ENCODE data around the gene IL1B. TPM values are rescaled to one million over a fixed set of nuclear protein-coding genes. Genes with fewer than 3 reads are reported as not detected.
"Not testable (repeated sequence)": the region's sequence is repeated elsewhere in the genome, so short reads cannot be mapped to it uniquely, and the experiment has no call there.

Gene IL1B
- total RNA-seq, 6 experiments from 2014 or later: 0.19 to 4.1 (median 0.49) TPM; not detected in 1

DNA sequence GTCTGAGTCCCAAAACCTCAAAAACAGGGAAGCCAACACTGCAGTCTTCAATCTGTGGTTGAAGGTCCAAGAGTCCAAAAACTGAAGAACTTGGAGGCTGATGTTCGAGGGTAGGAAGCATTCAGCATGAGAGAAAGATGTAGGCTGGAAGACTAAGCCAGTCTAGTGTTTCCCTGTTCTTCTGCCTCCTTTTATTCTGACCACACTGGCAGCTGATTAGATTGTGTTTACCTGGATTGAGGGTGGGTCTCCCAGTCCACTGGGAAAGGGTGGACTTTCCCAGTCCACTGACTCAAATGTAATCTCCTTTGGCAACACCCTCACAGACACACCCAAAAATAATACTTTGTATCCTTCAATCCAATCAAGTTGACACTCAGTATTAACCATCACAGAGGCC is 27.5 kb upstream of the IL1B start:
- TF ChIP-seq, protein P1, sequence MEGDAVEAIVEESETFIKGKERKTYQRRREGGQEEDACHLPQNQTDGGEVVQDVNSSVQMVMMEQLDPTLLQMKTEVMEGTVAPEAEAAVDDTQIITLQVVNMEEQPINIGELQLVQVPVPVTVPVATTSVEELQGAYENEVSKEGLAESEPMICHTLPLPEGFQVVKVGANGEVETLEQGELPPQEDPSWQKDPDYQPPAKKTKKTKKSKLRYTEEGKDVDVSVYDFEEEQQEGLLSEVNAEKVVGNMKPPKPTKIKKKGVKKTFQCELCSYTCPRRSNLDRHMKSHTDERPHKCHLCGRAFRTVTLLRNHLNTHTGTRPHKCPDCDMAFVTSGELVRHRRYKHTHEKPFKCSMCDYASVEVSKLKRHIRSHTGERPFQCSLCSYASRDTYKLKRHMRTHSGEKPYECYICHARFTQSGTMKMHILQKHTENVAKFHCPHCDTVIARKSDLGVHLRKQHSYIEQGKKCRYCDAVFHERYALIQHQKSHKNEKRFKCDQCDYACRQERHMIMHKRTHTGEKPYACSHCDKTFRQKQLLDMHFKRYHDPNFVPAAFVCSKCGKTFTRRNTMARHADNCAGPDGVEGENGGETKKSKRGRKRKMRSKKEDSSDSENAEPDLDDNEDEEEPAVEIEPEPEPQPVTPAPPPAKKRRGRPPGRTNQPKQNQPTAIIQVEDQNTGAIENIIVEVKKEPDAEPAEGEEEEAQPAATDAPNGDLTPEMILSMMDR (IDR thresholded peaks at IDR 0.05): no peak
- no peak for TF ChIP-seq POLR2A (IDR thresholded peaks at IDR 0.05)
- Histone ChIP-seq H3K27ac (no peak overlapping the region), H3K27me3 (no peaks in the 10 kb centered on the region), H3K4me1 (no peaks in the 10 kb centered on the region), H3K36me3 (no peaks in the 10 kb centered on the region), H3K9me3 (no peaks in the 10 kb centered on the region), H3K4me3 (no peak overlapping the region)
- no peak for ATAC-seq
- intact Hi-C loops (cut with DNase I): no loop called here
- 100% methylated on average over 1 of the region's 1 CpG for WGBS (ENCODE audit: insufficient coverage, low coverage, low lambda C conversion rate, missing lambda C conversion rate)
- no peak for DNase-seq

DNA sequence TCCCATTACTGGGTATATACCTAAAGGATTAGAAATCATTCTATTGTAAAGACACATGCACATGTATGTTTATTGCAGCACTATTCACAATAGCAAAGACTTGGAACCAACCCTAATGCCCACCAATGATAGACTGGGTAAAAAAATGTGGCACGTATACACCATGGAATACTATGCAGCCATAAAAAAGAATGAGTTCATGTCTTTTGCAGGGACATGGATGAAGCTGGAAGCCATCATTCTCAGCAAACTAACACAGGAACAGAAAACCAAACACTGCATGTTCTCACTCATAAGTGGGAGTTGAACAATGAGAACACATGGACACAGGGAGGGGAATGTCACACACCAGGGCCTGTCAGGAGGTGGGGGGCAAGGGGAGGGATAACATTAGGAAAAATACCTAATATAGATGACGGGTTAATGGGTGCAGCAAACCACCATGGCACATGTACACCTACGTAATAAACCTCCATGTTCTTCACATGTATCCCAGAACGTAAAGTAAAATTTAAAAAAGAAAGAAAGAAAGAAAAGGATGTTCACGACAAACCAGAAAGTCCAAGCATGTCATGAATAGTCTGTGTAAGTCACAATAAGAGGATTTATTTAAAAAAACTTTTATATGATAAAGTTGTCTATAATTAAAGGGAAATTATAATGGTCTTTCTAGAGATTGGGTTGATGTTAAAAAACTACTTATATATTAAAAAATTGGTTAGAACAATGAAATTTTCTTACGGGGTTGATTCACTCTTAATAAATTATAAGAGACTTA is 23.0 kb upstream of the IL1B start:
- H3K9me3 ChIP-seq; H3K4me1 ChIP-seq; H3K4me3 ChIP-seq; H3K27me3 ChIP-seq; H3K36me3 ChIP-seq; intact Hi-C loops (cut with DNase I); DNase-seq; ATAC-seq; H3K27ac ChIP-seq: not testable (repeated sequence)
- 86% methylated on average over 6 of the region's 6 CpGs for WGBS (ENCODE audit: insufficient coverage, low coverage, low lambda C conversion rate, missing lambda C conversion rate)

DNA sequence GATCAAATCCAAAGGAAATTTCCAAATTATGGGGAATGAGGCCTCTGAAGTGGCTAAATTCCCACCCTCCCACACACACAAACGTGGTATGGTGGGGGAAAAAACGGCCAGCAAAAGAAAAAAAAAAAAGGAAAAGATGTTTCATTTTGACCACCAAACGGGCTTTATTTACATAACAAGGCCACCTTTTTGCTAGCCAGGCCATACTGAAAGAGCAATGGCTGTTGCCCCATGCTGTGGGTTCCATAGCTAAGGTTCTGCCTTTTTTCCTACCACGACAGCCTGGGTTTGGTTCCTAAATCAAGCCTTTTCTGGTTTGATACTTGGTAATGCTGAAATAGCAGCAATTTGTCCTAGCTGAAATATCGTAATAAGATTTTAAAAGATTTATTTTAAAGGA is 14.0 kb upstream of the IL1B start:
- intact Hi-C loops (cut with DNase I): no loop called here
- TF ChIP-seq, protein P1 (IDR thresholded peaks at IDR 0.05): no peak
- no peak for TF ChIP-seq POLR2A (IDR thresholded peaks at IDR 0.05)
- Histone ChIP-seq H3K27me3 (no peaks in the 10 kb centered on the region), H3K4me3 (no peak overlapping the region), H3K9me3 (no peaks in the 10 kb centered on the region), H3K4me1 (no peaks in the 10 kb centered on the region), H3K27ac (no peak overlapping the region), H3K36me3 (no peaks in the 10 kb centered on the region)
- WGBS (ENCODE audit: insufficient coverage, low coverage, low lambda C conversion rate, missing lambda C conversion rate): 83% methylated on average over 5 of the region's 5 CpGs
- no peak for ATAC-seq
- DNase-seq: no peak

DNA sequence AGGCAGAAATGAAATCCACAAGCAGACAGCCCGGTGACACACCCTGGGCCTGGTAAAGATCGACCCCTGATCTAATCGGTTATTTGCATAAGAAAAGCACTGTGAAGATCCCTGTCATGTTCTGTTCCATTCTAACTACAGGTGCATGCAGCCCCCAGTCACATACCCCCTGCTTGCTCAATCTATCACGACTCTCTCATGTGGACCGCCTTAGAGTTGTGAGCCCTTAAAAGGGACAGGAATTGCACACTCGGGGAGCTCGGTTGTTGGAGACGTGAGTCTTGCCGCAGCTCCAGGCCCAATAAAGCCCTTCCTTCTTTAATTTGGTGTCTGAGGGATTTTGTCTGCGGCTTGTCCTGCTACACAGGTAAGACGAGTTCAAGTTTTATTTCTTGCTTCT is 13.4 kb upstream of the IL1B start:
- ATAC-seq: no peak
- Histone ChIP-seq H3K4me3 (no peak overlapping the region), H3K9me3 (no peaks in the 10 kb centered on the region), H3K4me1 (no peaks in the 10 kb centered on the region), H3K36me3 (no peaks in the 10 kb centered on the region), H3K27me3 (no peaks in the 10 kb centered on the region), H3K27ac (no peak overlapping the region)
- 98% methylated on average over 10 of the region's 11 CpGs for WGBS (ENCODE audit: insufficient coverage, low coverage, low lambda C conversion rate, missing lambda C conversion rate)
- no peak for DNase-seq
- no peak for TF ChIP-seq POLR2A (IDR thresholded peaks at IDR 0.05)
- TF ChIP-seq, protein P1 (IDR thresholded peaks at IDR 0.05): no peak
- intact Hi-C loops (cut with DNase I): no loop called here

GRCh38 chr2:112848833-112849232 is 12.3 kb upstream of the IL1B start:
- DNase-seq (no peak), ATAC-seq (no peak)
- no peak for TF ChIP-seq POLR2A (IDR thresholded peaks at IDR 0.05)
- TF ChIP-seq, protein P1 (IDR thresholded peaks at IDR 0.05): no peak
- Histone ChIP-seq H3K36me3 (no peaks in the 10 kb centered on the region), H3K27me3 (no peaks in the 10 kb centered on the region), H3K4me3 (no peak overlapping the region), H3K9me3 (no peaks in the 10 kb centered on the region), H3K4me1 (peaks cover 0 to under 1% (median 0%) of the 10 kb centered on the region in 4 donors), H3K27ac (no peak overlapping the region)
- intact Hi-C loops (cut with DNase I): no loop called here
- WGBS (ENCODE audit: insufficient coverage, low coverage, low lambda C conversion rate, missing lambda C conversion rate): 55% methylated on average over 1 of the region's 1 CpG

Measured in right lobe of liver (tissue), 6 donors.